Tibial artery (tissue), 4 donors: ENCODE results near the gene IL25.
"Not testable (repeated sequence)": the region's sequence is repeated elsewhere in the genome, so short reads cannot be mapped to it uniquely, and the experiment has no call there.

Experiments used
- DNase-seq, 2 donors: peaks; one replicate each; pipeline ENCODE4 v3.0.0-alpha.2; 2019
- H3K27ac ChIP-seq, 2 donors: fragments of 200-600 bp; sonication (generic) in 1 of 2; 1 replicate in 1 of 2; 2 replicates in 1 of 2; pipeline ENCODE4 v1.5.1; 2018 to 2019; ENCODE audit warnings: mild to moderate bottlenecking in 1 of 2
- H3K27me3 ChIP-seq, 2 donors: fragments of 200-600 bp; sonication (generic) in 1 of 2; one replicate each; pipeline versions ENCODE4 v1.5.1 to v1.6.0; 2016 to 2019
- H3K36me3 ChIP-seq, 3 donors: fragments of 200-600 bp; sonication (generic) in 2 of 3; one replicate each; pipeline ENCODE4 v1.5.1; 2016 to 2019; ENCODE audit warnings: mild to moderate bottlenecking in 2 of 3
- H3K4me1 ChIP-seq, 4 donors: fragments of 200-600 bp; sonication (generic) in 2 of 4; 1 replicate in 3 of 4; 2 replicates in 1 of 4; pipeline ENCODE4 v1.5.1; 2016 to 2019
- H3K4me3 ChIP-seq, 2 donors: fragments of 200-600 bp; sonication (generic) in 1 of 2; 1 replicate in 1 of 2; 2 replicates in 1 of 2; pipeline ENCODE4 v1.5.1; 2018 to 2019; ENCODE audit warnings: mild to moderate bottlenecking in 2 of 2
- H3K9me3 ChIP-seq, 3 donors: fragments of 200-600 bp; sonication (generic) in 1 of 3; one replicate each; pipeline ENCODE4 v1.5.1; 2016 to 2019
- CTCF ChIP-seq, 2 experiments: fragments of 200-600 bp in 1 of 2; fragments of 450-650 bp in 1 of 2; IDR thresholded peaks; one replicate each; pipeline ENCODE4 v1.5.1; 2017 to 2019; ENCODE audit warnings: antibody characterized with exemption in 2 of 2, mild to moderate bottlenecking in 1 of 2, moderate library complexity in 1 of 2
- intact Hi-C: fragments of 100-400 bp; cut with DNase I; formaldehyde crosslinking; loops from one replicate; pipeline ENCODE4 v1.15.0; 2023; ENCODE audit warnings: low total_unique reads

The IL25 gene

DNA sequence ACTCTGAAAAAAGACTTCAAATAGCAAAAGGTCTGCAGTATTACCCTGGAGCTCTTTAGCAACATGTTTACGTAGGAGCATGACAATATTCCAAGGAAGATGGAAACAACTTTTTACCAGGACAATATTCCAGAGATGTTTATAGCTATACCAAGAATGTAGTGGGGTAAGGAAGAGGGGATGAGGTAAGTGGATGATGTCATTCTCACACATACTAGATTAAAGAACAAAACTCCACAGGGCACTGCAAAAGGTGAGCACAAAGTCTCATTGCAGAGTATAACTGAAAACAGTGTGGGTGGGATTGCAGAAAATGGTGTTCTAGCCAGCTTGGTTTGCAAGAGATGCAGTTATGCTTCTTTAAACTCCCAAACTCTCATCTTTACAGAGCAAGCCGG, 12.6 kb downstream of the IL25 start:
- no peak for TF ChIP-seq CTCF (IDR thresholded peaks at IDR 0.05)
- Histone ChIP-seq H3K27me3 (peaks cover 0 to 34% of the 10 kb centered on the region in 2 donors), H3K4me3 (no peak overlapping the region), H3K27ac (no peak overlapping the region), H3K36me3 (no peaks in the 10 kb centered on the region), H3K4me1 (no peaks in the 10 kb centered on the region), H3K9me3 (no peaks in the 10 kb centered on the region)
- DNase-seq, result no peak
- intact Hi-C loops, result no loop called here

- no peak for DNase-seq
- Histone ChIP-seq H3K27ac (no peak overlapping the region), H3K4me3 (no peak overlapping the region), H3K9me3 (no peaks in the 10 kb centered on the region), H3K27me3 (peaks cover 0 to 31% of the 10 kb centered on the region in 2 donors), H3K36me3 (no peaks in the 10 kb centered on the region), H3K4me1 (no peaks in the 10 kb centered on the region)
- intact Hi-C loops, result no loop called here
- TF ChIP-seq CTCF (IDR thresholded peaks at IDR 0.05), result no peak
Measured at GRCh38 chr14:23385642-23386265, 13.1 kb downstream of the IL25 start.

DNA sequence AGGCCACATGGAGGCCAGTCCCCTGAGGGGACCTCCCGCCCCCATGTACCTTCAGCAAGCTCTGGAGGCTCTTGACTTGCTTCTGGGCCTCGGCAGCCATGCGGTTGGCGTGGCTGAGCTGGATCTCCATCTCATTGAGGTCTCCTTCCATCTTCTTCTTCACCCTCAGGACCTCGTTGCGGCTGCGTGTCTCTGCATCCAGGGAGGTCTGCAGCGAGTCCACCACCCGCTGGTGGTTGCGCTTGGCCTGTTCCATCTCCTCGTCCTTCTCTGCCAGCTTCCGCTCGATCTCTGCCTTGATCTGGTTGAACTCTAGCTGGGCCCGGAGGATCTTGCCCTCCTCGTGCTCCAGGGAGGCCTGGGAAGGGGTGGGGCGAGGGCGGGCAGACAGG, 13.7 kb downstream of the IL25 start:
- H3K9me3 ChIP-seq, intact Hi-C loops, H3K4me3 ChIP-seq, H3K4me1 ChIP-seq, DNase-seq, H3K27ac ChIP-seq, H3K36me3 ChIP-seq: not testable (repeated sequence)
- peaks cover 0 to 28% of the 10 kb centered on the region in 2 donors for H3K27me3 ChIP-seq

- intact Hi-C loops, result no loop called here
- no peak for TF ChIP-seq CTCF (IDR thresholded peaks at IDR 0.05)
Measured at GRCh38 chr14:23386999-23387398, 14.4 kb downstream of the IL25 start.

GRCh38 chr14:23387916-23388882, 15.6 kb downstream of the IL25 start:
- no peak for TF ChIP-seq CTCF (IDR thresholded peaks at IDR 0.05)
- H3K36me3 ChIP-seq, result no peaks in the 10 kb centered on the region
- H3K27ac ChIP-seq, result no peak overlapping the region
- H3K4me3 ChIP-seq, result no peak overlapping the region
- no peaks in the 10 kb centered on the region for H3K4me1 ChIP-seq
- H3K27me3 ChIP-seq, result peaks cover 0 to 19% of the 10 kb centered on the region in 2 donors
- no peaks in the 10 kb centered on the region for H3K9me3 ChIP-seq
- no peak for DNase-seq
- intact Hi-C loops, result no loop called here

More at GRCh38 chr14:23386999-23387398, 14.4 kb downstream of the IL25 start:
- H3K36me3 ChIP-seq, result no peaks in the 10 kb centered on the region
- no peak overlapping the region for H3K4me3 ChIP-seq
- no peaks in the 10 kb centered on the region for H3K9me3 ChIP-seq
- no peak overlapping the region for H3K27ac ChIP-seq
- H3K4me1 ChIP-seq, result no peaks in the 10 kb centered on the region
- peaks cover 0 to 22% of the 10 kb centered on the region in 2 donors for H3K27me3 ChIP-seq
- no peak for DNase-seq

DNA sequence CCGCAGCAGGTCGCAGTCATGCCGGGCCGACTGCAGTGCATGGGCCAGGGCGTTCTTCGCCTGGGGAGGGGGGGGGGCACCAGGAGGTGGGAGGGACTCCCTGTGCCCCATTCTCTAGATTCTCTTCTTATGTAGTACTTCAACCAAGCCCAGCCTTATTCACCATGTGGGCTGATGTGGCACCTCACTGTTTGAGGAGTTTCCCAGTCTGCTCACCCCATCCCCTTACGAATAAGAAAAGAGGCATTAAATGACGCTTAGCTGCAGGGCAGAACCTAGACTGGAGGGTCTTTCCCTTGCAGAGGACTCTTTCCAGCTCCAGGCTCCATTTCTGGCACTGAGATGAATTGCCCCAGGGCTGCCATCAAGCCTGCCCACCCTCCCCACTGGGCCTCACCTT, 16.4 kb downstream of the IL25 start:
- no peaks in the 10 kb centered on the region for H3K36me3 ChIP-seq

More for the DNA sequence above, 16.4 kb downstream of the IL25 start:
- H3K9me3 ChIP-seq, result no peaks in the 10 kb centered on the region
- H3K27ac ChIP-seq, result no peak overlapping the region
- intact Hi-C loops, result no loop called here
- H3K27me3 ChIP-seq, result peaks cover 0 to 19% of the 10 kb centered on the region in 2 donors
- no peak for DNase-seq
- no peaks in the 10 kb centered on the region for H3K4me1 ChIP-seq
- H3K4me3 ChIP-seq, result no peak overlapping the region
- no peak for TF ChIP-seq CTCF (IDR thresholded peaks at IDR 0.05)
